Measurements from ENCODE around the gene SLC6A4.

The SLC6A4 gene

GRCh38 chr17:30228011-30228410 lies 7.5 kb downstream of the SLC6A4 start:
- no peak for DNase-seq (ENCODE audit: low read depth)
- H3K4me3 ChIP-seq (ENCODE audit: low read depth, low read length): no peak overlapping the region
- TF ChIP-seq CTCF (conservative IDR thresholded peaks at IDR 0.05; ENCODE audit: low read depth, low read length): no peak

GRCh38 chr17:30226878-30227277 lies 8.6 kb downstream of the SLC6A4 start:
- DNase-seq (ENCODE audit: low read depth): no peak
- no peak overlapping the region for H3K4me3 ChIP-seq (ENCODE audit: low read depth, low read length)
- no peak for TF ChIP-seq CTCF (conservative IDR thresholded peaks at IDR 0.05; ENCODE audit: low read depth, low read length)

- no peak overlapping the region for H3K4me3 ChIP-seq (ENCODE audit: low read depth, low read length)
- TF ChIP-seq CTCF (conservative IDR thresholded peaks at IDR 0.05; ENCODE audit: low read depth, low read length): no peak
- no peak for DNase-seq (ENCODE audit: low read depth)
Observed at GRCh38 chr17:30225919-30226553, 9.5 kb downstream of the SLC6A4 start.

GRCh38 chr17:30225112-30225511 lies 10.4 kb downstream of the SLC6A4 start:
- no peak overlapping the region for H3K4me3 ChIP-seq (ENCODE audit: low read depth, low read length)
- DNase-seq (ENCODE audit: low read depth): no peak
- TF ChIP-seq CTCF (conservative IDR thresholded peaks at IDR 0.05; ENCODE audit: low read depth, low read length): no peak

- DNase-seq (ENCODE audit: low read depth): no peak
- H3K4me3 ChIP-seq (ENCODE audit: low read depth, low read length): no peak overlapping the region
- no peak for TF ChIP-seq CTCF (conservative IDR thresholded peaks at IDR 0.05; ENCODE audit: low read depth, low read length)
Observed at GRCh38 chr17:30224419-30224960, 11.0 kb downstream of the SLC6A4 start.

GRCh38 chr17:30222721-30223175 lies 12.7 kb downstream of the SLC6A4 start:
- no peak for DNase-seq (ENCODE audit: low read depth)
- H3K4me3 ChIP-seq (ENCODE audit: low read depth, low read length): no peak overlapping the region
- no peak for TF ChIP-seq CTCF (conservative IDR thresholded peaks at IDR 0.05; ENCODE audit: low read depth, low read length)

GRCh38 chr17:30222251-30222650 lies 13.2 kb downstream of the SLC6A4 start:
- H3K4me3 ChIP-seq (ENCODE audit: low read depth, low read length): no peak overlapping the region
- no peak for DNase-seq (ENCODE audit: low read depth)
- no peak for TF ChIP-seq CTCF (conservative IDR thresholded peaks at IDR 0.05; ENCODE audit: low read depth, low read length)
